ENCODE results near the gene MUC20. TPM values are rescaled to one million over a fixed set of nuclear protein-coding genes. Genes with fewer than 3 reads are reported as not detected.
"Not testable (repeated sequence)": the region's sequence is repeated elsewhere in the genome, so short reads cannot be mapped to it uniquely, and the experiment has no call there.

The MUC20 gene
- total and polyA plus RNA-seq, 4 donors: 2.6 to 28.3 (median 7.9) TPM

GRCh38 chr3:195684527-195685257 is 36.1 kb upstream of the MUC20 start:
- not testable (repeated sequence) for H3K27ac ChIP-seq (ENCODE audit: low read depth, low read length); DNase-seq (ENCODE audit: low read depth in 4 of 6, low spot score in 6 of 6); H3K4me3 ChIP-seq (ENCODE audit: low read depth, low read length); H3K4me1 ChIP-seq (ENCODE audit: control insufficient read depth, insufficient read depth, low read length); H3K9me3 ChIP-seq (ENCODE audit: control insufficient read depth, insufficient read depth, low read length); H3K27me3 ChIP-seq (ENCODE audit: control insufficient read depth, insufficient read depth, low read length)
- H3K36me3 ChIP-seq (ENCODE audit: control insufficient read depth, insufficient read depth, low read length): peaks cover 42% of the 10 kb centered on the region
- WGBS (ENCODE audit: insufficient coverage): no CpG with 5 or more reads among the region's 10 CpGs

DNA sequence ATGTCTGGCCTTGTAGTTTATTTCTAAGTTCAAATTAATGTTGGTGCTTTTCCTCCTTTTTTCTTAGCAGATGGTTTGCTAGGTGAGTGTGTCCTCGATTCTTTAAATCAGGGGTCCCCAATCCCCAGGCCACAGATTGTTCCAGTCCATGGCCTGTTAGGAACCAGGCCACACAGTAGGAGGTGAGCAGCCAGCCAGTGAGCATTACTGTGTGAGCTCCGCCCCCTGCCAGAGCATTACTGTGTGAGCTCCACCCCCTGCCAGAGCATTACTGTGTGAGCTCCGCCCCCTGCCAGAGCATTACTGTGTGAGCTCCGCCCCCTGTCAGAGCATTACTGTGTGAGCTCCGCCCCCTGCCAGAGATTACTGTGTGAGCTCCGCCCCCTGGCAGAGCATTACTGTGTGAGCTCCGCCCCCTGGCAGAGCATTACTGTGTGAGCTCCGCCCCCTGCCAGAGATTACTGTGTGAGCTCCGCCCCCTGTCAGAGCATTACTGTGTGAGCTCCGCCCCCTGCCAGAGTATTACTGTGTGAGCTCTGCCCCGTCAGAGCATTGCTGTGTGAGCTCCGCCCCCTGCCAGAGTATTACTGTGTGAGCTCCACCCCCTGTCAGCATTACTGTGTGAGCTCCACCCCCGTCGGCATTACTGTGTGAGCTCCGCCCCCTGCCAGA is 34.1 kb upstream of the MUC20 start:
- not testable (repeated sequence) for H3K27me3 ChIP-seq (ENCODE audit: control insufficient read depth, insufficient read depth, low read length); DNase-seq (ENCODE audit: low read depth in 4 of 6, low spot score in 6 of 6); H3K27ac ChIP-seq (ENCODE audit: low read depth, low read length); H3K9me3 ChIP-seq (ENCODE audit: control insufficient read depth, insufficient read depth, low read length); H3K4me3 ChIP-seq (ENCODE audit: low read depth, low read length); H3K4me1 ChIP-seq (ENCODE audit: control insufficient read depth, insufficient read depth, low read length)
- WGBS (ENCODE audit: insufficient coverage): 98% methylated on average over 9 of the region's 15 CpGs
- peaks cover 47% of the 10 kb centered on the region for H3K36me3 ChIP-seq (ENCODE audit: control insufficient read depth, insufficient read depth, low read length)

GRCh38 chr3:195687209-195687760 is 33.5 kb upstream of the MUC20 start:
- not testable (repeated sequence) for H3K4me3 ChIP-seq (ENCODE audit: low read depth, low read length); H3K27ac ChIP-seq (ENCODE audit: low read depth, low read length); H3K4me1 ChIP-seq (ENCODE audit: control insufficient read depth, insufficient read depth, low read length); DNase-seq (ENCODE audit: low read depth in 4 of 6, low spot score in 6 of 6); H3K27me3 ChIP-seq (ENCODE audit: control insufficient read depth, insufficient read depth, low read length); H3K9me3 ChIP-seq (ENCODE audit: control insufficient read depth, insufficient read depth, low read length)
- H3K36me3 ChIP-seq (ENCODE audit: control insufficient read depth, insufficient read depth, low read length): peaks cover 49% of the 10 kb centered on the region
- 96% methylated on average over 12 of the region's 15 CpGs for WGBS (ENCODE audit: insufficient coverage)

DNA sequence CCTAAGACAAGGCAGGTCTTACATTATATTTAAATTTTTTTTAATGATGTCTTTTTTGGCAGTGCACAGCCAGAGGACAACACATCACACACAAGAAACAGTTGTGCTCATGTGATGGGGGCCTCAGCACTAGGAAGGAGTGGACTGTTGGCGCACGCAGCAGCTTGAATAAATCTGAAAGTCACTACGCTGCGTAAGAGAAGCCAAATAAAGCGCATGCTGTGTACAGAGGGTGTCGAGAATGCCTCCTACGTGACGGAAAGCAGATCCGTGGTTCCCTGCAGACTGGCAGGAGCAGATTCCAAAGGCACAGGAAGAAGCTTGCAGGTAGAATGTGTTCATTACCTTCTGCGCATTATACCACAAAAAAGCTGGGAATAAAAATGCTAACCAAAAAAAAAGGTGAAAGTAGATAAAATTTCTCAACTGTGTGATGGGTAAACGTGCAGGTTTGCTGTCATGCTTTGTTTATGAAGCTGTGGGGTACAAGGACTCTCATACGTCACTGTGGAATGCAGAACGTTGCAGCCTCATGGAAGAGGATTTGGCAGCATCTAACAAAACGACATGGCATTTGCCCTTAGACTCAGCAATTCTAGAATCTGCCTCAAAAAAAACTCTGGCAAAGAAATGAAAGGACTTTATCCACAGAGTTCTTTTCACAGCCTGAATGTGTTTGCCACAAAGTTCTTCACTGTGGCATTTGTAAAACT is 32.2 kb upstream of the MUC20 start:
- H3K36me3 ChIP-seq (ENCODE audit: control insufficient read depth, insufficient read depth, low read length): peaks cover 48% of the 10 kb centered on the region
- H3K4me3 ChIP-seq (ENCODE audit: low read depth, low read length); H3K9me3 ChIP-seq (ENCODE audit: control insufficient read depth, insufficient read depth, low read length); H3K27me3 ChIP-seq (ENCODE audit: control insufficient read depth, insufficient read depth, low read length); DNase-seq (ENCODE audit: low read depth in 4 of 6, low spot score in 6 of 6); H3K4me1 ChIP-seq (ENCODE audit: control insufficient read depth, insufficient read depth, low read length); H3K27ac ChIP-seq (ENCODE audit: low read depth, low read length): not testable (repeated sequence)
- WGBS (ENCODE audit: insufficient coverage): 39% methylated on average over 4 of the region's 14 CpGs

DNA sequence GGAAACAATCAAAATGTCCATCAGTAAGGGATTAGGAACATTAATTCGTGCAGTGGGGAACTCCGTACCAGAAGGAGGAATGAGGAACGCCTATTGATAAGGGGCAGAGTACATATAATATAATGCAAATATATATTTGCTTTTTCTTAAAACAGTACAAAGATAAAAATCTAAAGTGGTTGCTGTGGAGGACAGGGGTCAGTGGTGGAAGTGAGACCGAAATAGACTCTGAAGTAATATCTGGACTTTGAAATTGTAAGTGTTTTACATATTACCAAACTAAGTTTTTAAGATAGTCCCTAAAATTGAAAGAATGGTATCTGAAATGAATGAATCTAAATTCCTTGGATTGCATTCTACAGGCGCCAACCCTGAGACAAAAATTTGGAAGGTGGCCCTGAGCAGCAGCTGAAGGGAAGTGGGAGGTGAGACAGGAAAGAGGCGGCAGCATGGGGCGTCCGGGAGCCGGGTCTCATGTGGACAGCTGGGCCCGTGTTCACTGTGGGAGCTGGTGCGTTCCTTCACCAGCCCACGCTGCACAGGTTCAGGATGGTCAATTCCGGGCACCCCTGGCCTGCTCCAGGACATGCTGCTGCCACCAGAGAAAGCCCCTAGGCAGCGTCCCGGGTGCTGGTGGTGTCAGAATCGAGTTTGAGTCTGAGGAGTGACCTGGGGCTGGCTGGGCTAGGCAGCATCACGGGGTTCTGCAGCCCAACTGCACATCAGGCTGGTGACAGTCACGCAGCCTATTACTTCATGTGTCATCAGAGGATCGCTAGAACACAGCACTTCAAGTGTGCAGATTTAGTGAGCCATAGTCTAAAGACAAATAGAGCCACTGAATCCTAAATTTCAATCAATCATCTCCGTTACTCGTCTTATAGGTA is 31.4 kb upstream of the MUC20 start:
- H3K36me3 ChIP-seq (ENCODE audit: control insufficient read depth, insufficient read depth, low read length): peaks cover 48% of the 10 kb centered on the region
- H3K27me3 ChIP-seq (ENCODE audit: control insufficient read depth, insufficient read depth, low read length); DNase-seq (ENCODE audit: low read depth in 4 of 6, low spot score in 6 of 6); H3K27ac ChIP-seq (ENCODE audit: low read depth, low read length); H3K9me3 ChIP-seq (ENCODE audit: control insufficient read depth, insufficient read depth, low read length); H3K4me1 ChIP-seq (ENCODE audit: control insufficient read depth, insufficient read depth, low read length); H3K4me3 ChIP-seq (ENCODE audit: low read depth, low read length): not testable (repeated sequence)
- 77% methylated on average over 11 of the region's 21 CpGs for WGBS (ENCODE audit: insufficient coverage)

DNA sequence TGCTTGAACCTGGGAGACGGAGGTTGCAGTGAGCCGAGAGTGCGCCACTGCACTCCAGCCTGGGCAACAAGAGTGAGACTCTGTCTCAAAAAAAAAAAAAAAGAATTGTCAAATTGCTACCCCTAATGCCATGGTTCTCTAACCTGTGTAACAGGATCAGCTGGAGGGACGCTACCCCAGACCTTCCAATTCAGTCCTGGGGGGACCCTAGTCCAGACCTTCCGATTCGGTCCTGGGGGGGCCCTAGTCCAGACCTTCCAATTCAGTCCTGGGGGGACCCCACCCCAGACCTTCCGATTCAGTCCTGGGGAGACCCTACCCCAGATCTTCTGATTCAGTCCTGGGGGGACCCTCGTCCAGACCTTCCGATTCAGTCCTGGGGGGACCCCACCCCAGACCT is 29.8 kb upstream of the MUC20 start:
- DNase-seq (ENCODE audit: low read depth in 4 of 6, low spot score in 6 of 6): peak in 1 of 6 donors; percentile 1
- H3K4me3 ChIP-seq (ENCODE audit: low read depth, low read length): no peak overlapping the region
- peaks cover 49% of the 10 kb centered on the region for H3K36me3 ChIP-seq (ENCODE audit: control insufficient read depth, insufficient read depth, low read length)
- WGBS (ENCODE audit: insufficient coverage): 83% methylated on average over 9 of the region's 9 CpGs
- no peaks in the 10 kb centered on the region for H3K9me3 ChIP-seq (ENCODE audit: control insufficient read depth, insufficient read depth, low read length)
- peaks cover 4% of the 10 kb centered on the region for H3K4me1 ChIP-seq (ENCODE audit: control insufficient read depth, insufficient read depth, low read length)
- no peak overlapping the region for H3K27ac ChIP-seq (ENCODE audit: low read depth, low read length)
- H3K27me3 ChIP-seq (ENCODE audit: control insufficient read depth, insufficient read depth, low read length): no peaks in the 10 kb centered on the region

DNA sequence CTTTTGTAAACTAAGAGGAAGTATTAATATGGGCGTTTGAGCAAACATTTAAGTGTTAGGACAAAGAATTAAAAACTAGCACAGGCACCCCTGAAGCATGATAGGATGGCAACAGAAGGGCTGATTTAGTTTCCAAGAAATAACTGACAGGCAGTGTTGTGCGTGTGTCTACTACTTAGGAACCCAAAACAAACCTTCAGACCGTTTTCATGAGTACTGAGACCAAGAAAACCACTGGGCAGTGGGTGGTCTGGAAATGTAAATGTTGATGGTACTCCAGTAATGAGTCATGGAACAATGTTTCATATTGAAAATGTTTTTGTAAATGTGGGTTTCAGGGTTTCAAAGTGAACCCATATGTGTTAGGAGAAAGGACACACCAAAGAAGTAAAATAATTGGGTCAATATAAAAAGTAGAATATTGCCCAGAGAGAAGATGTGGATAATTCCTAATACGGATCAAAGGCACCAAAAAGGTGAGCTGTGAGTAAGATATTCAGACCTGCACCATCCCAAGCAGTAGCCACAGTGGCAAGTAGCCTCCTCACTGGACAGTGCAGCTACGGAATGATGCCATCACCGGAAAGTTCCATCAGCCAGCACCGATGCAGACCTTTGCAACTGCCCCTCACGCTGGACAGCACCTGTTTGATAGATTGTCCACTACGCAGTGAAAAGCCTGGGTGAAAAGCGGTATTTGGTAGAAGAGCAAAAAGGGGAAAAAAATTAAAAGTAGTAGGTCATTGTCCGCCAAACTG is 29.0 kb upstream of the MUC20 start:
- H3K27me3 ChIP-seq (ENCODE audit: control insufficient read depth, insufficient read depth, low read length); H3K9me3 ChIP-seq (ENCODE audit: control insufficient read depth, insufficient read depth, low read length); H3K4me3 ChIP-seq (ENCODE audit: low read depth, low read length); H3K4me1 ChIP-seq (ENCODE audit: control insufficient read depth, insufficient read depth, low read length): not testable (repeated sequence)
- H3K36me3 ChIP-seq (ENCODE audit: control insufficient read depth, insufficient read depth, low read length): peaks cover 48% of the 10 kb centered on the region
- peak overlapping the region; percentile 4 for H3K27ac ChIP-seq (ENCODE audit: low read depth, low read length)
- 86% methylated on average over 8 of the region's 11 CpGs for WGBS (ENCODE audit: insufficient coverage)
- peak in 1 of 6 donors; percentile 2 for DNase-seq (ENCODE audit: low read depth in 4 of 6, low spot score in 6 of 6)

DNA sequence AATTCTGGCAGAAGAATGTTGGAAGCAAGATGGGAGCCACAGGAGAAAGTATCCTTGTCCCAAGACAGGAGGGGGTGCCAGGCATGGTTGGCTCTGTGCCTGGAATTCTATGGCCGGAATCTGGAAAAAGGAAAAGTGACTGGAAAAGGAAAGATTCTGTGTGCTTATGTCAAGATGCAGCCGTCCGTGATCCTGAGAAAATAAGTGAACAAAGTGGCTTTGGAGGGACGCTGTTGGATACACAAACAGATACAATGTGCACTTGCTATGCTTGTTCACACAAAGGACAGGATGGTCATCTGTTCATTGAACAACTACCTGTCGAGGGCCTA is 28.5 kb upstream of the MUC20 start:
- peaks cover 50% of the 10 kb centered on the region for H3K36me3 ChIP-seq (ENCODE audit: control insufficient read depth, insufficient read depth, low read length)
- no peaks in the 10 kb centered on the region for H3K9me3 ChIP-seq (ENCODE audit: control insufficient read depth, insufficient read depth, low read length)
- 60% methylated on average over 5 of the region's 5 CpGs for whole genome bisulfite sequencing (ENCODE audit: insufficient coverage)
- no peaks in the 10 kb centered on the region for H3K27me3 ChIP-seq (ENCODE audit: control insufficient read depth, insufficient read depth, low read length)
- peaks cover 4% of the 10 kb centered on the region for H3K4me1 ChIP-seq (ENCODE audit: control insufficient read depth, insufficient read depth, low read length)
- peak in 2 of 6 donors; percentile 19 to 64 for DNase-seq (ENCODE audit: low read depth in 4 of 6, low spot score in 6 of 6)
- H3K4me3 ChIP-seq (ENCODE audit: low read depth, low read length): no peak overlapping the region
- H3K27ac ChIP-seq (ENCODE audit: low read depth, low read length): peak overlapping the region; percentile 4

All from spinal cord (tissue), 10 donors.